HFFc6 (cell line): ENCODE measurements around the gene TMEM150C. TPM values are rescaled to one million over a fixed set of nuclear protein-coding genes. Genes with fewer than 3 reads are reported as not detected.

Experiments used
- DNase-seq: peaks from one replicate; pipeline ENCODE4 v3.0.0-alpha.2; 2018
- H3K27ac Mint-ChIP-seq: 2 replicates; pipeline ENCODE4 v1.8.0; 2020; ENCODE audit warnings: mild to moderate bottlenecking, mixed read lengths
- H3K27me3 Mint-ChIP-seq: 2 replicates; pipeline ENCODE4 v1.8.0; 2021; ENCODE audit warnings: mild to moderate bottlenecking, moderate library complexity, mixed read lengths; ENCODE audit not compliant: insufficient read depth
- H3K36me3 Mint-ChIP-seq: 2 replicates; pipeline ENCODE4 v1.8.0; 2021; ENCODE audit warnings: low read depth, mixed read lengths
- H3K4me1 Mint-ChIP-seq: 2 replicates; pipeline ENCODE4 v1.8.0; 2020; ENCODE audit warnings: low read depth, mixed read lengths
- H3K4me3 Mint-ChIP-seq: 2 replicates; pipeline ENCODE4 v1.8.0; 2020; ENCODE audit warnings: mild to moderate bottlenecking, moderate library complexity, mixed read lengths
- H3K9me3 Mint-ChIP-seq: 2 replicates; pipeline ENCODE4 v1.8.0; 2020; ENCODE audit warnings: mild to moderate bottlenecking, mixed read lengths
- CTCF ChIP-seq: fragments of 200-600 bp; sonication (generic); IDR thresholded peaks from 2 replicates; pipeline ENCODE4 v1.5.0; 2021; ENCODE audit warnings: antibody characterized with exemption, mild to moderate bottlenecking
- total RNA-seq, 6 experiments: library from RNA; stranded (reverse); fragmentation: NEBNext Ultra II Directional; extraction: Animal tissue kit (Norgen Biotek cat#: 25700); gene quantifications; 2 replicates in 1 of 6; 3 replicates in 5 of 6; pipeline ENCODE4 v1.2.3, GENCODE V29; 2021

TMEM150C gene
- total RNA-seq, 6 experiments from 2014 or later = not detected

- no peaks in the 10 kb centered on the region for H3K9me3 Mint-ChIP-seq
- no peaks in the 10 kb centered on the region for H3K4me1 Mint-ChIP-seq
- H3K27me3 Mint-ChIP-seq = peaks cover 20% of the 10 kb centered on the region
- no peak overlapping the region for H3K27ac Mint-ChIP-seq
- no peak for TF ChIP-seq CTCF
- no peak for DNase-seq
- no peak overlapping the region for H3K4me3 Mint-ChIP-seq
- no peaks in the 10 kb centered on the region for H3K36me3 Mint-ChIP-seq
These were observed 29.8 kb upstream of the TMEM150C start for GRCh38 chr4:82591592-82591991.

GRCh38 chr4:82589756-82590155 lies 28.0 kb upstream of the TMEM150C start:
- Mint-ChIP-seq H3K4me1 (no peaks in the 10 kb centered on the region), H3K9me3 (no peaks in the 10 kb centered on the region), H3K4me3 (no peak overlapping the region), H3K36me3 (no peaks in the 10 kb centered on the region), H3K27ac (no peak overlapping the region), H3K27me3 (peaks cover 28% of the 10 kb centered on the region)
- TF ChIP-seq CTCF = no peak
- no peak for DNase-seq

GRCh38 chr4:82588771-82589270 lies 27.0 kb upstream of the TMEM150C start:
- Mint-ChIP-seq H3K36me3 (no peaks in the 10 kb centered on the region), H3K9me3 (no peaks in the 10 kb centered on the region), H3K27ac (no peak overlapping the region), H3K27me3 (peaks cover 38% of the 10 kb centered on the region), H3K4me1 (no peaks in the 10 kb centered on the region), H3K4me3 (no peak overlapping the region)
- DNase-seq = no peak
- no peak for TF ChIP-seq CTCF

- Mint-ChIP-seq H3K36me3 (no peaks in the 10 kb centered on the region), H3K27ac (no peak overlapping the region), H3K27me3 (peaks cover 39% of the 10 kb centered on the region), H3K9me3 (no peaks in the 10 kb centered on the region), H3K4me3 (no peak overlapping the region), H3K4me1 (no peaks in the 10 kb centered on the region)
- TF ChIP-seq CTCF = no peak
- DNase-seq = no peak
These were observed 26.2 kb upstream of the TMEM150C start for GRCh38 chr4:82587826-82588540.

GRCh38 chr4:82585690-82586435 lies 24.1 kb upstream of the TMEM150C start:
- no peak overlapping the region for H3K4me3 Mint-ChIP-seq
- no peaks in the 10 kb centered on the region for H3K36me3 Mint-ChIP-seq
- no peaks in the 10 kb centered on the region for H3K9me3 Mint-ChIP-seq
- DNase-seq = no peak
- no peaks in the 10 kb centered on the region for H3K4me1 Mint-ChIP-seq
- no peak for TF ChIP-seq CTCF
- no peak overlapping the region for H3K27ac Mint-ChIP-seq
- H3K27me3 Mint-ChIP-seq = peaks cover 40% of the 10 kb centered on the region
